Measurements from ENCODE around the gene GPR39.

- TF ChIP-seq ESRRA (IDR thresholded peaks at IDR 0.05; ENCODE audit: borderline replicate concordance, low read length) (no peak), SMC3 (IDR thresholded peaks at IDR 0.05) (no peak), MAX (IDR thresholded peaks at IDR 0.05) (no peak), MAZ (IDR thresholded peaks at IDR 0.05; ENCODE audit: borderline replicate concordance, low read depth, low read length) (no peak), RARB (CRISPR knock-in tag; IDR thresholded peaks at IDR 0.05) (no peak), HMGXB4 (CRISPR knock-in tag; IDR thresholded peaks at IDR 0.05; ENCODE audit: borderline replicate concordance) (no peak), POLR2A (IDR thresholded peaks at IDR 0.05; ENCODE audit: low read length) (no peak), ZFP36 (IDR thresholded peaks at IDR 0.05; ENCODE audit: borderline replicate concordance, partially characterized antibody) (no peak), FOSB (CRISPR knock-in tag; IDR thresholded peaks at IDR 0.05) (no peak), ZSCAN20 (CRISPR knock-in tag; IDR thresholded peaks at IDR 0.05) (no peak), CTCF (IDR thresholded peaks at IDR 0.05) (no peak), MYC (IDR thresholded peaks at IDR 0.05; ENCODE audit: borderline replicate concordance, low read length) (no peak), RAD21 (conservative IDR thresholded peaks at IDR 0.05 in 1 of 2, IDR thresholded peaks at IDR 0.05 in 1 of 2) (no peak)
Observed at GRCh38 chr2:132468821-132469675, 52.4 kb downstream of the GPR39 start.

Data from A549 (cell line).